ENCODE data around the gene KIAA0930. TPM values are rescaled to one million over a fixed set of nuclear protein-coding genes. Genes with fewer than 3 reads are reported as not detected.
A peak's percentile ranks its signal among the peaks of the same experiment; 100 is the strongest.
"Not testable (repeated sequence)": the region's sequence is repeated elsewhere in the genome, so short reads cannot be mapped to it uniquely, and the experiment has no call there.

KIAA0930 gene
- total RNA-seq, 1 donor from 2014 or later = 44.2 TPM

DNA sequence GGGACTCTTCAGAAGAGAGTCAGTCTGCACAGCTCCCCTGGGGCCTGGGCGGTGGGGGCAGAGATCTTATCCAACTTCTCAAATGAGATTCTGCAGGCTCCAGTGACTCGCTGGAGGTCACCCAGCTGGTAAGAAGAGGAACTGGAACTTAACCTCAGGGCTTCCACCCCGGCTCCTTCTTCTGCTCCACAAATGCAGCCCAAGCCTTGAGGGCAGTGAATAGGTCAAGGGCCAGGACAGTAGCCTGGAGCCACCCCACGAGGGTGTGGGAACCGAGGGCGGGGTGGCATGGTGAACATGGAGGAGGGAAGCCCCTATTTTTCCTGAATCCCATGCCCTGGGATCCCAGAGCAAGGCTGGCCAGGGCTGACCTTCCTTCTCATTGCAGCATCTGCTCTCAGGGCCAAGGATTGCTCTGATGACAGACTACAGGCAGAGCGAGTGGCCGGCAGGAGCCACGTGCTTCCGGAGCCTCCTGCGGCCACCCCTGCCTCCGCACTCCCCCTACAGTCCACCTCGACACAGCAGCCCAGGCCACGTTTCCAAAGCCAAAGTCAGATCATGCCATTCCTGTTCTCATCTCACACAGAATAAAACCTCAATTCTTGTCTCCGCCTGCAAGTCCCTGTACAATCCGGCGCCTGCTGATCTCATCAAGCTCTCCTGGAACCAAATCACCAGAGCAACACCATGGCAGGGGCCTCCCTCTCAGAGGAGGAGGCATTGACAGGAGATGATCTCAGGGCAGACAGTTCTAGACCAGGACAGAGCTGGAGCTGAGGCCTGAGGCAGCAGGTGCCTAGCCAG, 23.0 kb upstream of the KIAA0930 start:
- ATAC-seq (peak; percentile 98), DNase-seq (ENCODE audit: low spot score) (peak; percentile 86)

GRCh38 chr22:45262931-45263462, 22.3 kb upstream of the KIAA0930 start:
- no peak for DNase-seq (ENCODE audit: low spot score)
- no peak for ATAC-seq

GRCh38 chr22:45262195-45262930, 21.7 kb upstream of the KIAA0930 start:
- DNase-seq (ENCODE audit: low spot score) = no peak
- no peak for ATAC-seq

GRCh38 chr22:45261407-45262088, 20.9 kb upstream of the KIAA0930 start:
- DNase-seq (ENCODE audit: low spot score) (no peak), ATAC-seq (no peak)

DNA sequence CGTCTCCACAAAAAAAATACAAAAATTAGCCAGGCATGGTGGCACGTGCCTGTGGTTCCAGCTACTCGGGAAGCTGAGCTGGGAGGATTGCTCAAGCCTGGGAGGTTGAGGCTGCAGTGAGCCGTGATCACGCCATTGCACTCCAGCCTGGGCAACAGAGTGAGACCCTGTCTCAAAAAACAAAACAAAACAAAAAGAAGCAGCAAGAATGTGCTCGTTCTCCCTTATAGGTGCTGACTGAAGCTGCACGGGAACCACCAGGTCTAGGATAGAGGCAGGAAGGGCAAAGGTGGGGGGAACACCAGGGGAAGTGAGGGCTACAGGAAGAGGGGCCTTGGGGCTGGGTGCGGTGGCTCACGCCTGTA, 19.7 kb upstream of the KIAA0930 start:
- DNase-seq (ENCODE audit: low spot score); ATAC-seq: not testable (repeated sequence)

DNA sequence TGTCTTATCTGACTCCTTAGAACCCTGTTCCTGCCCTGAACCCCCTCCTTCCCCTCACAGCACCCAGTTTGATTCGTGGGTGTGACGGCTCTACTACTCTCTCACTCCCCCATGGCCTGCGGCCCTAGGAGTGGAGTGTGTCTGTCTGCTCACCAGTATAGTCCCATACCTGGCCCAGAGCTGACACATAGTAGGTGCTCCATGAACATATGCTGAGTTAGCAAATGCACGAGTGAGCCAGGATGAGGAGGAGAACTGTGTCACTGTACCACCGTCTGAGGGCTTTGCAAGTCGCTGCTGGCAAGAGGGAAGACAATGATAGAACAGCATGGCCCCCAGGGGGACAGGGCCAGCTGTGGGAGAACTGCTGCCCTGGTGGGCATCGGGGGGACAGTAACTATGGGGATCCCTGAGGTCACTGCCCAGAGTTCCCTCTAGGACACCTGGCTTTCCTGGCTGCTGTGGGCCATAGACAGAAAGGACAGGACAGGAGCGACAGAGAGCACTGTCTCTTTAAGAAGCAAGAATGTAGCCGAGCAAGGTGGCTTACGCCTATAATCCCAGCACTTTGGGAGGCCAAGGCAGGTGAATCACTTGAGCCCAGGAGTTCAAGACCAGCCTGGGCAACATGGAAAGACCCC, 19.2 kb upstream of the KIAA0930 start:
- DNase-seq (ENCODE audit: low spot score) (no peak), ATAC-seq (no peak)

DNA sequence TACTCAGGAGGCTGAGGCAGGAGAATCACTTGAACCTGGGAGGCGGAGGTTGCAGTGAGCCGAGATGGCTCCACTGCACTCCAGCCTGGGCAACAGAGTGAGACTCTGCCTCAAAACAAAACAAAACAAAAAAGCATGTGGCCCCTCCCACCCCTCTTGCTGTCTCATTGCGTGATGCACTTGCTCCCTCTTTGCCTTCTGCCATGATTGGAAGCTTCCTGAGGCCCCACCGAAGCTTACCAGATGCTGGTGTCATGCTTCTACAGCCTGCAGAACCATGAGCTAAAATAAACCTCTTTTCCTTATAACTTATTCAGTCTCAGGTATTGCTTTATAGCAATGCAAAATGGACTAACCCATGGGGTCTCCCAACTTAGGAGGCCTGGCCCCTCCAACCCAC, 17.2 kb upstream of the KIAA0930 start:
- DNase-seq (ENCODE audit: low spot score); ATAC-seq: not testable (repeated sequence)

DNA sequence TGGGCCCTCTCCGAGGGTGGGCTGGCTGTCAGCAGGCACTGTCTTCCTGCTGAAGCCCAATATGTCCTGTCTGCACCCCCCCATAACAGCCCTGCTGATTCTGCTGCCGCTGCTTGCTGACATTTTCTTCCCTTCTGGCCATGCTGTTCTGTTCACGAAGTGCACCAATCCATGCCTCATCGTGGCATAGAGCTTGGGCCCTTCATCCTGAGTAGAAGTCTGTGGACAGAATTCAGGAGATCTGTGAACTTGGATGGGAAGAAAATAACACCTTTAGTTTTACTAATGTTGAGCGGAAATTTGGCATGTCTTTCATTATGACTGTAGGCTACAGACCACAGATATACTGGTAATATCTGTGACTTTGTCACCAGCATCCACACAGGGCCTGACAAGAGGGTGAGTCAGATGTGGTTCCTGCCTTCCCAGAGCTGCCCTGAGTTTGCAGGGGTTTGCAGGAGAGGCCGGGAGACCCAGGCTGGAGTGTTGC, 14.1 kb upstream of the KIAA0930 start:
- ATAC-seq = no peak

DNA sequence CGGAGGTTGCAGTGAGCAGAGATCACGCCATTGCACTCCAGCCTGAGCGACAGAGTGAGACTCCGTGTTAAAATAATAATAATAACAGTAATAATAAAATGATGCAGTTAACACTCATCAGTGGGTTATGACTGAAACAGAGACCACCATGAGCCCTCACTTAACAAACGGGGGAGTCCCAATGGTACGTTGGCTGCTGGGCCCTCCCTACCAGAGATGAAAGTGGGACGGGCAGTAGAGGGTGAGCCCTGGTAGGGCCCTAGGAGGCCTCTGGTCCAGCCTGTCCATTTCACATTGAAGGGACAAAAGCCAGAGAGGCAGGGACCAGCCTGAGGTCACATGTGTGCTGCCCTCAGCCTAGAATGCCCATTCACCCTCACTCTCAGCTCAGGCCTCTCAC, 13.7 kb upstream of the KIAA0930 start:
- no peak for DNase-seq (ENCODE audit: low spot score)
- no peak for ATAC-seq

More for the DNA sequence above, 14.1 kb upstream of the KIAA0930 start:
- no peak for DNase-seq (ENCODE audit: low spot score)

- ATAC-seq (no peak), DNase-seq (ENCODE audit: low spot score) (no peak)
Measured at GRCh38 chr22:45253039-45253641, 12.4 kb upstream of the KIAA0930 start.

GRCh38 chr22:45251825-45252224, 11.1 kb upstream of the KIAA0930 start:
- ATAC-seq = no peak
- no peak for DNase-seq (ENCODE audit: low spot score)

DNA sequence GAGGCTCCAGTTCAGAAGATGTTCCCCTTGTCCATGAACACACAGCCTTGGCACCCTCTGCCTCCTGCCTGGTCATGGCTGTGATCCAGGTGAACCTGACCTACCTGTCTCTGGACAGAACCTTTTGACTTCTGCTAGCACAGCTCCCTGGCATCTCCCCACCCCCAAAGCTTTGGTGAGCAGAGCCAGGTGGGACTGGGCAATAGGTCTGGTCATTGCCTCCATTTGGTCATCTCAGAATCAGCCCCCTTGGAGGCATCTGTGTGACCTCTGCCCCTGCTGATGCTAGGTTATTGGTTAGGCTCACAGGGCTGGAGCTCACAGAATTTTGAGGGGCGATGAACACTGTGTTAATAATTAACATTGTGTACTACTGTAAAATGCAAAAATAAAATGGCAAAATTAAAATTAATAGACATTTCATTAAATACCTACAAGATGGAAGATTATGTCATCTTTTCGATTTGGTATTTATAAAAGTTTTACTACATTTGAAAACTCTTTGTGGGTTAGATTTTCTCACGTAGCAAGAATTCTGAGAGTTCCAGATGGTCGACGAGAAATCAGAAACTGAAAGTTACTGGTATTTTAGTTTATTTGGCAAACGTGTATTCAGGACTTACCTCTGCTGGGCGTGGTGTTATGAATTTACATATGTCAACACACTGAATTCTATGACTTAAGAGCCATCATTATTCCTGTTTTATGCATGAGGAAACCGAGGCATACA, 8.3 kb upstream of the KIAA0930 start:
- ATAC-seq (peak; percentile 74), DNase-seq (ENCODE audit: low spot score) (peak; percentile 94)

DNA sequence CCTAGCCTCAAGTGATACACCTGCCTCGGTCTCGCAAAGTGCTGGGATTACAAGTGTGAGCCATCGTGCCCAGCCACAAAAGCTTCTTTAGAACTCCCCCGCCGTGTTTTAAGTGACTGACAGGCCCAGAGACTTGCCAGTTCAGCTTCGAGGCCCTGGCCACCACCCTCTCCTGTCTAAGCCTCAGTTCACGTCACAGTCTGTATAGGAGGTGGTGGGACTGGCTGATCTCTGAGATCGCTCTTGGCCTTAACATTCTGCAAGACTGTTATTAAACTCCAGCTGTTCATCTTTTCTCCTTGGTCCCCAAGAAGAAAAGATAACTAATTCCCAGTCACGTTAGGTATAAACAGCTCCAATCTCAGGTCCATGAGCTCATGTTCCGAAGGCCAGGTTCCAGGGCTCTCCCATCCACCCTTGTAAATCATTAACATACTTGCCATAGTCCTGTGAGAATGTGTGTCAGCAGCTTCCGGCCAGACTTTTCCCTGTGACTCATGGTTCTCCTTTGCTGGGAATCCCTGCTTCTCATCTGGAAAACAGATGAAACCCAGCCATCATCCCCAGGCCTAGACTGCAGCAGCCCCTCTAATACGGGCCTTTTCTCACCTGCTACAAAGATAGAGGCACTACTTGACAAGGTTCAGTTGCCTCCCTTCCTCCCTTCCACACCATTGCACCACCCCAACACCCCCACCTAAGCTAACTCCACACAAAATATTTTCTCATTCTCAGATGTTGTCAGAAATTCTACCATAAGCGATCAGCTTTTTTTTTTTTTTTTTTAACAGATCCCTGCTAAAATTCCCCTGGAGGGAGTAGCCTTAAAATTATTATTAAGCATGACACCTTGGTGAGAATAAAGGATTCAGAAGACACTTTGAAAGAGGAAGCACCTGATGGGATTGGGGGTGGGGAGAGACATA, 5.6 kb upstream of the KIAA0930 start:
- DNase-seq (ENCODE audit: low spot score) (peak; percentile 89), ATAC-seq (peak; percentile 71)

DNA sequence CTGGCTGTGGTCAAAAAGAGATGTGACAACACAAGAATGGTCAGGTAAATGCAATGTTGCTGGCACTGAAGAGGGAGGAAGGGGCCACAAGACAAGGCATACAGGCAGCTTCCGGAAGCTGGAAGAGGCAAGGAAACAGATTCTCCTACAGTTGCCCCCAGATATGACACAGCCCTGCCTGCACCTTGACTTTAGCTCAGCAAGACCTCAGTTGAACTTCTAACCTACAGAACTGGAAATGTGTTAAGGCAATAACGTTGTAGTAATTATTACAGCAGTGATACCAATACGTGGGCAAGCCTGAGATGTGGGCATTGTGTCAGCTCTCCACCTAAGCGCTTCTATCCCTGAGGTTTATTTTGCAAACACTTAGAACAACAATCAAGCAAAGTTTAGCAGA, 4.2 kb upstream of the KIAA0930 start:
- ATAC-seq (no peak), DNase-seq (ENCODE audit: low spot score) (no peak)

- no peak for ATAC-seq
- peak; percentile 64 for DNase-seq (ENCODE audit: low spot score)
Measured at GRCh38 chr22:45242778-45243191, 2.1 kb upstream of the KIAA0930 start.

GRCh38 chr22:45240104-45240809, 437 bp downstream of the KIAA0930 start:
- DNase-seq (ENCODE audit: low spot score) (no peak), ATAC-seq (no peak)

GRCh38 chr22:45239681-45240051, 1.0 kb downstream of the KIAA0930 start:
- no peak for DNase-seq (ENCODE audit: low spot score)
- ATAC-seq = no peak

All from left lobe of liver (tissue), 2 donors.